ENCODE data around the gene RBFOX1. TPM values are rescaled to one million over a fixed set of nuclear protein-coding genes. Genes with fewer than 3 reads are reported as not detected.

Gene RBFOX1
- total RNA-seq, 2 donors from 2014 or later, result not detected

DNA sequence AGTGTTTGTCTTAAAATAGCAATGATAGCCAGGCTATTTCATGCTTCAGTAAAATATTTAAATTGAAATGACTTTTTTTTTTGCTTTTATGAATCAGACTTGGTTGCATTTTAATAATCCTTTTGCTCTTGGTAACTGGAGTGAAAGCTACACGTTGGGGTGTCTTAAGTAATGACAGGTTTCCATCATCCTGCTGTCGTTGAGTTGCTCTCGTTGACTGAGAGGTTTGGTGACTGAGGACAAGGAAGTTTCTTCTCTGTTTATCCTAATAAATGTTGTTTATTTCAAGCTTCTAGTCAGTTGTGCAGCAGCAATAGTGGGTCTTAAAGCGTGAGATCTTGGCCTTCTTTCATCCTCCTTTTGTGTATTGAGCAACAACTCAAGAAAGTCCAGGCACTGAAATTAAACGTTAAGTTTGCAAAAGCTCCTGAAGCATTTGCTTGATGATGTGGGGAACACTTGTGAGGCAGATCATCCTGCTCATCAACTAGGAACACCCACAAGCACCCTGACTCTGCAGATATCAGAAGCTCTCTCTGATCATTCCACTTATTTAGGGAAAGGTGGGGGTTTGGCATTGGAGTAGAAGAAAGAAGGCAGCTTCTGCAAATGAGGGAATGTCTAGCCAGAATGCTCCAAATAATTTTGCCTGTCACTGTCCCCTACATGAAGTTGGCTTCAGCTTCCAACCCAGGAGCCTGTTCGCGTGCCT is 179.1 kb downstream of the RBFOX1 start:
- intact Hi-C loops (cut with DNase I), result no loop called here
- H3K9me3 ChIP-seq, result peaks cover 0 to 4% (median 0%) of the 10 kb centered on the region in 3 donors
- TF ChIP-seq, protein P1, sequence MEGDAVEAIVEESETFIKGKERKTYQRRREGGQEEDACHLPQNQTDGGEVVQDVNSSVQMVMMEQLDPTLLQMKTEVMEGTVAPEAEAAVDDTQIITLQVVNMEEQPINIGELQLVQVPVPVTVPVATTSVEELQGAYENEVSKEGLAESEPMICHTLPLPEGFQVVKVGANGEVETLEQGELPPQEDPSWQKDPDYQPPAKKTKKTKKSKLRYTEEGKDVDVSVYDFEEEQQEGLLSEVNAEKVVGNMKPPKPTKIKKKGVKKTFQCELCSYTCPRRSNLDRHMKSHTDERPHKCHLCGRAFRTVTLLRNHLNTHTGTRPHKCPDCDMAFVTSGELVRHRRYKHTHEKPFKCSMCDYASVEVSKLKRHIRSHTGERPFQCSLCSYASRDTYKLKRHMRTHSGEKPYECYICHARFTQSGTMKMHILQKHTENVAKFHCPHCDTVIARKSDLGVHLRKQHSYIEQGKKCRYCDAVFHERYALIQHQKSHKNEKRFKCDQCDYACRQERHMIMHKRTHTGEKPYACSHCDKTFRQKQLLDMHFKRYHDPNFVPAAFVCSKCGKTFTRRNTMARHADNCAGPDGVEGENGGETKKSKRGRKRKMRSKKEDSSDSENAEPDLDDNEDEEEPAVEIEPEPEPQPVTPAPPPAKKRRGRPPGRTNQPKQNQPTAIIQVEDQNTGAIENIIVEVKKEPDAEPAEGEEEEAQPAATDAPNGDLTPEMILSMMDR (IDR thresholded peaks at IDR 0.05), result no peak
- TF ChIP-seq POLR2A (IDR thresholded peaks at IDR 0.05), result no peak
- H3K27me3 ChIP-seq, result no peaks in the 10 kb centered on the region
- DNase-seq (no peak), ATAC-seq (no peak)
- no peak overlapping the region for H3K27ac ChIP-seq
- H3K4me1 ChIP-seq, result no peaks in the 10 kb centered on the region
- no peak overlapping the region for H3K4me3 ChIP-seq
- no peaks in the 10 kb centered on the region for H3K36me3 ChIP-seq (replicated peaks in 1 of 2; ENCODE audit: insufficient read depth in 1 of 2, low read depth in 2 of 2)
- 54 to 67% methylated on average over 7 of the region's 7 CpGs for WGBS, 2 donors

DNA sequence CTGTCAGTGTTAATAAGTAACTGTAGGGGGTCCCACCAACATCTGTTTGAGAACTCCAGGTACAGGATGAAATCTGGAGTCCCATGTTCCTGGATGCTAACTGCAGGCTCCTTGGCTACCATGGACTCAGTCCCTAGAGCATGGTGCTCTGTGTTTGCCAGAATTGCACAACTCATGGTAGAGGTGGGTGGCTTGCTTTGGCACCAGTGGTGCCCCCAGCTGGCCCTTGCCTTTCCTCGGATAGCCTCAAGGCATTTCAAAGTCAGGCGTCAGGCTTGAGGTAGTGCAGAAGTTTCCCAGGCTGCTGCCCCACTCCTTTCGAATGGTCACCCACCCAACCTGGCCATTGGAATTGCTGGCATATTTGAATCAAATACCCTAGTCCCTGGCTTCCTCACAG is 179.9 kb downstream of the RBFOX1 start:
- H3K27me3 ChIP-seq, result no peaks in the 10 kb centered on the region
- TF ChIP-seq, protein P1 (IDR thresholded peaks at IDR 0.05), result no peak
- no peak for TF ChIP-seq POLR2A (IDR thresholded peaks at IDR 0.05)
- H3K4me1 ChIP-seq, result no peaks in the 10 kb centered on the region
- H3K27ac ChIP-seq, result no peak overlapping the region
- no peak for DNase-seq
- intact Hi-C loops (cut with DNase I), result no loop called here
- H3K4me3 ChIP-seq, result no peak overlapping the region
- WGBS, 2 donors, result 40 to 88% methylated on average over 1 to 3 of the region's 3 CpGs
- peaks cover 0 to 4% (median 0%) of the 10 kb centered on the region in 3 donors for H3K9me3 ChIP-seq
- no peaks in the 10 kb centered on the region for H3K36me3 ChIP-seq (replicated peaks in 1 of 2; ENCODE audit: insufficient read depth in 1 of 2, low read depth in 2 of 2)
- ATAC-seq, result no peak

DNA sequence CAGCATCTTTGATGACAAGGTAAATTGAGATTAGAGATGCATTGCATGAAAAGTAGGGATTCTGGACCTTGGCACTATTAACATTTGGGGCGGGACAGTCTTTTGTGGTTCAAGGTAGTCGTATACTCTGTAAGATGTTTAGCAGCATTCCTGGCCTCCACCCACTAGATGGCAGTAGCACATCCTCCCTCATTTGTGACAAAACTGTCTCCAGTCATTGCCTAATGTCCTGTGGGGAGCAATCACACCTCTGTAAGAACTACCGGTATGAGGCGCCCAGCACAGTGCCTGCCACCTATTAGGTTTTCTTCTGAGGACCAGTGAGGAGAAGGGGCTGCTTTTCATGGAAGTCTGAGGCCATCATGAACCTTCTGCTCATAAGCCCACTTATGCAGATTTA is 180.8 kb downstream of the RBFOX1 start:
- Histone ChIP-seq H3K36me3 (replicated peaks in 1 of 2; ENCODE audit: insufficient read depth in 1 of 2, low read depth in 2 of 2) (no peaks in the 10 kb centered on the region), H3K4me1 (no peaks in the 10 kb centered on the region), H3K4me3 (no peak overlapping the region), H3K27ac (no peak overlapping the region), H3K9me3 (peaks cover 0 to 4% (median 0%) of the 10 kb centered on the region in 3 donors), H3K27me3 (no peaks in the 10 kb centered on the region)
- TF ChIP-seq POLR2A (IDR thresholded peaks at IDR 0.05), result no peak
- TF ChIP-seq, protein P1 (IDR thresholded peaks at IDR 0.05), result peak in 2 of 7 experiments; percentile 12 to 15
- DNase-seq (peak in 1 of 4 donors; percentile 15), ATAC-seq (no peak)
- 63 to 73% methylated on average over 3 to 4 of the region's 4 CpGs for WGBS, 2 donors
- intact Hi-C loops (cut with DNase I), result no loop called here

DNA sequence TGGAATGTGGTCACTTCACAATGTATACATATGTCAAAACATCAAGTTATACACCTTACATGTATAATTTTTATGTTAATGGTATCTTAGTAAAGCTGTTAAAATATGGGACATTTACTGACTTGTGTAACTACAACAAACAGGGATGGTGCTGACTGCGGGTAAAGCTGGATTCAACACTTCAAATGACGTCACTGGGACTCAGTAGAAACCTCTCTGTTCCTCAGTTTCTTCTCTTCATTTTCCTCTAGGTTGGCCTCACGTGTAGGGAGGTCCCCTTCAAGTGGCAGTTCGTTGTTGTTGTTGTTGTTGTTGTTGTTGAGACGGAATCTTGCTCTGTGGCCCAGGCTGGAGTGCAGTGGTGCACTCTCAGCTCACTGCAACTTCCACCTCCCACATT is 182.9 kb downstream of the RBFOX1 start:
- no peak overlapping the region for H3K4me3 ChIP-seq
- ATAC-seq, result no peak
- intact Hi-C loops (cut with DNase I), result no loop called here
- no peak for DNase-seq
- H3K27ac ChIP-seq, result no peak overlapping the region
- H3K27me3 ChIP-seq, result no peaks in the 10 kb centered on the region
- 35 to 45% methylated on average over 5 of the region's 5 CpGs for WGBS, 2 donors
- TF ChIP-seq POLR2A (IDR thresholded peaks at IDR 0.05), result no peak
- TF ChIP-seq, protein P1 (IDR thresholded peaks at IDR 0.05), result no peak
- no peaks in the 10 kb centered on the region for H3K4me1 ChIP-seq
- peaks cover 0 to 4% (median 0%) of the 10 kb centered on the region in 3 donors for H3K9me3 ChIP-seq
- H3K36me3 ChIP-seq (replicated peaks in 1 of 2; ENCODE audit: insufficient read depth in 1 of 2, low read depth in 2 of 2), result no peaks in the 10 kb centered on the region

DNA sequence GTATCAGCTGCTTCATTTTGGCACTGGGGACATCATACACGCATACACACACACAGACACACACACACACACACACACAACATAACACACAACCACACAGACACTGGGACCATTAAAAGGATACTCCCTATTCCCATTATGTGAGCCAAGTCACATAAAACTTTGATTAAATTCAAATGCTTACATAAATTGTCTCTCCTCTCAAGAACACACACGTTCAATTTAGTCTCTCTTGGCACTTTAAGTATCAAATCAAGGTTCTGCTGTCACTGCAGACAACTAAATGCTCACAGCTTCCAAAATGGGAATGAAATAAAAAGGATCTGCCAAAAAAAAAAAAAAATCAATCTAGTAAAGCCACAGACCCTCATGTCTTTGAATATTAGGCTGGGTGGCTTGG is 184.9 kb downstream of the RBFOX1 start:
- intact Hi-C loops (cut with DNase I), result no loop called here
- TF ChIP-seq, protein P1 (IDR thresholded peaks at IDR 0.05), result no peak
- TF ChIP-seq POLR2A (IDR thresholded peaks at IDR 0.05), result no peak
- Histone ChIP-seq H3K4me1 (no peaks in the 10 kb centered on the region), H3K4me3 (no peak overlapping the region), H3K9me3 (peaks cover 0 to 4% (median 0%) of the 10 kb centered on the region in 3 donors), H3K27me3 (no peaks in the 10 kb centered on the region), H3K27ac (no peak overlapping the region), H3K36me3 (replicated peaks in 1 of 2; ENCODE audit: insufficient read depth in 1 of 2, low read depth in 2 of 2) (no peaks in the 10 kb centered on the region)
- DNase-seq (no peak), ATAC-seq (no peak)
- WGBS, 2 donors, result 49 to 54% methylated on average over 2 of the region's 2 CpGs
